Fibroblast of upper back skin (primary cell): ENCODE results near the gene MCAT.
"Not testable (repeated sequence)": the region's sequence is repeated elsewhere in the genome, so short reads cannot be mapped to it uniquely, and the experiment has no call there.

Experiments used
- DNase-seq: peaks from one replicate; pipeline ENCODE4 v3.0.0-alpha.2; 2013

The MCAT gene

GRCh38 chr22:43152357-43153071 is 9.3 kb upstream of the MCAT start:
- DNase-seq, result peak; percentile 26

- no peak for DNase-seq
These were observed 8.8 kb upstream of the MCAT start for GRCh38 chr22:43152003-43152356.

DNA sequence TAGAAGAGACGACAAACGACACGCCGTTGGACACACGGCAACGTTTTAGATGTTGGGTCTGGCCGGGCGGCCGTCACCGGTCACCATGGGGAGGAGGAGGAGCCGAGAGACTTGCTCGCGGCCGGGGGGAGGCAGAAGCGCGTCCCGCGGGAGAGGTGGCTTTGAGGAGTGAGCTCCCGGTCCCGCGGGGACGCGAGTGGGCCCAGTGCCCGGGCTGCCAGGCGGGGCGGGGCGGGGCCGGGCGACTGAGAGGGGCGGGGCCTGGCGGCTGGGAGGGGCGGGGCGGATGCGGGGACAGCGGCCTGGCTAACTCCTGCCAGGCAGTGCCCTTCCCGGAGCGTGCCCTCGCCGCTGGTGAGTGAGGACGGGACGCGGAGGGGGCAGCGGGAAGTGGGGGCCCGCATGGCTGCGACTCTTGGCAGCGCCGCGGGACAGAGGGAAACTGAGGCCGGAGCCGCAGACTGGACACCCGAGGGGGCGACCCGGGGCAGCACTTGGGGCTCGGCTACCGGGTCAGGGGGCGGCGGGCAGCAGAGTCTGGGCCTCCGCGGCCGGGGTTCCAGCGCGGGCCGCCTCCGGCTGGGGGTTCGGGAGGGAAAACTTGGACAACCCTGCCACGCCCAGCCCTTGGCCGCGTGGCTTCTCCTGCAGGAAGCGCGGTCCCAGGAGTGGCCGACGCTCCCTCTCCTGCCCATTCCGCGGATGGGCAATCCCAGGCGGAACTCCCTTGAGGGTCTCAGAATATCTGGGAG is 8.2 kb upstream of the MCAT start, which contains the start of gene TSPO:
TSS of gene TSPO (plus strand) at position 309 of the 752 bp plus-strand sequence. CDS start 7,680 bp downstream, outside the sequence.
- DNase-seq, result peak; percentile 47

DNA sequence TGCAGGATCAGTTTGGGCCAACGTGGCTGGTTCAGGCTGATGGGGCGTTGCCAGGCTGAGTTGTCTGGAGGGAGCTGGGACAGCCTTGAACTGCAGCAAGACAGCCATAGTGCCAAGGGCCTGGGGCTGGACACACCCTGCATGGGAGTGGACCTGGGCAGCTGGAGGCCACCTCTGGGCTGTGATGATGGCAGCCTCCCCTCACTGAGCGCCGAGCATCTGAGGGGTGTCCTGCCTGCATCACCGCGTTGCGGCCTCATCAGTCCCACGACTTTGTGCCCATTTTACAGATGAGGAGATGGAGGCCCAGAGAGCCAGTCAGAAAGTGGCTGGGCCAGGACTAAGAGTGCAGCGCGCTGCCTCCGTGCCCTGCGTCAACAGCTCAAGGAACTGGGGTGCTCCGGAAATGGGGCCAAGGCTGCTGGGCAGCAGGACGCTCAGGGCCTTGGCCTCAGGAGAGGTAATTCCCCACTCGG is 7.6 kb upstream of the MCAT start:
- no peak for DNase-seq

- DNase-seq, result no peak
These were observed 5.4 kb upstream of the MCAT start for GRCh38 chr22:43148581-43148980.

GRCh38 chr22:43147821-43148220 is 4.6 kb upstream of the MCAT start:
- DNase-seq, result no peak

DNA sequence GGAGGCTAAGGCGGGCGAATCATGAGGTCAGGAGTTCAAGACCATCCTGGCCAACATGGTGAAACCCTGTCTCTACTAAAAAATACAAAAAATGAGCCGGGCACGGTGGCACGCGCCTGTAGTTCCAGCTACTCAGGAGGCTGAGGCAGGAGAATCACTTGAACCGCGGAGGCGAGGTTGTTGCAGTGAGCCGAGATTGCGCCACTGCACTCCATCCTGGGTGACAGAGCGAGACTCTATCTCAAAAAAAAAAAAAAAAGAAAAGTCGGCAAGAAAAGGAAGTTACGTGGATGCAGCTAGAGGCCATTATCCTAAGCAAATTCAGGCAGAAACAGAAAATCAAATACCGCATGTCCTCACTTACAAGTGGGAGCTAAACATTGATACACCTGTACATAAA is 3.1 kb upstream of the MCAT start:
- DNase-seq, result not testable (repeated sequence)

GRCh38 chr22:43145371-43145770 is 2.2 kb upstream of the MCAT start:
- DNase-seq, result not testable (repeated sequence)

GRCh38 chr22:43144949-43145348 is 1.8 kb upstream of the MCAT start:
- no peak for DNase-seq

DNA sequence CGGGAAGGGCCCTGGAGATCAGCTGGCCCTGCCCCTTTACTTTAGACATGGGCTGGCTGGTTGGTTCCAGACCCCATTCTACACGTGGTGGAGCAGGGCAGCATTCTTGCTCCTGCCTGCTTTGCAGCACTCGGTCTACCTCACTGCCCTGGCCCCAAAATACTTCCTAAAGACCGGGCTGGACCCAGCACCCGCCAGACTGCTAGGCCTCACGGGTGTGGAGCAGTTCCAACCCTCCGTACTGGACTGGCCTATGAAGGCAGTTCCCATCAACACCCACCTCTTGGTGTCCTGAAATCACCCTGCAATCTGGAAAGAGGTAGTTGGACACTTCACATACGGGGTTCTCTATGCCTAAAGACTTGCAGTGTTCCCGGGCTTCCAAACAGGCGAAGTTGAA is 6.4 kb downstream of the MCAT start:
- no peak for DNase-seq

DNA sequence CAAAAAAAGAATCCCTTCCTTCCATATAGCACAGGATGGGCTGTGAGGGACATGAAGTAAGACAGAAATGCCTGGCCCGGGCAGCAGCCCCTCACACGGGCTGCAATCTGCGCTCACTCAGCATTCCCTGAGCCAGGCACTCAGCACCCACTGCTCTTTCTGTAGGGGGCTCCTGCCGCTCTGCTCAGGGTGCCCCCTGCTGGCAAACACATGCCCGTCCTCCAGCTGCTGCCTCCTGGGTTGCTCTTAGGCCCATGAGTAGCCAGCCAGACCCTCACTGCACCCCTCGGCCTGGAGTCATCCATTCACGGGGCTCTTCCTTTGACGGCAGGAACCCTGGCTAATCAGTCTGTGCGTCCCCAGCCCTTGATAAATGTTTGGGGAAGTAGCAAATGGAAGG is 6.9 kb downstream of the MCAT start:
- DNase-seq, result no peak

DNA sequence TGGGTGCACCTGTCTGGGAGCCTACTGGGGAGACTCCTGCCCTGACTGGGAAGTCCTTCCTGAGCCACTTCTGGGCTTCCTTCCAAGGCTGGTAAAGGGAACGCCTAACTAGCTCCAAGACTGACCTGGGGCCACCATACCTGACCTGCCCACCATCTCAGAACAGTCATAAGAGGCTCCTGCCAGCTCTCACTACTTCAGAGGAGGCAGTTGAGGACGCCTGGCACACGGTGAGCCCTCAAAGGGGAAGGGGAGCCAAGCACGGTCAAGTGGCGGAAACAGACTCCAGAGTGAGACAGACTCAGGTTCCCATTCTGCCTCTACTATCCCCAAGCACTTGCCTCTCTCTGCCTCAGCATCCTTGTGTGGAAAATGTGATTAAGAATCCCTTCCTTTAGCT is 7.6 kb downstream of the MCAT start:
- no peak for DNase-seq

DNA sequence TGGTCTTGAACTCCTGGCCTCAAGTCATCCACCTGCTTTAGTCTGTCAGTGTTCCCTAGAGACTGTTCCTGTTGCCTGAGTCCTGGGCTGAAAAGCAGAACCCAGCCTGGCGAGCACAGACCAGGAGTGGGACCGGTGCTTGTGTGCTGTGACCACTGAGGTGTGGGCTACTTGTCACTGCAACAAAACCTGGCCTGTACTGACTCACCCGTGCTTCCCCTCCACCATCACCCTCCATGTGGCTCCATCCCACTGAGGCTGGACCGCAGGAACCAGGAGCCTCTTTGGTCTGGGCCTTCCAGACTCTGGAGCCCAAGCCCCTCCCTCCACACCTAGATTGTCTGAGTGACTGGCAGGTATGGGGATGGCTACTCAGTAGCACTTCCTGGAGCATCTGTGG is 8.6 kb downstream of the MCAT start:
- DNase-seq, result no peak

- DNase-seq, result no peak
These were observed 9.8 kb downstream of the MCAT start for GRCh38 chr22:43133401-43133800.

- DNase-seq, result no peak
These were observed 11.3 kb downstream of the MCAT start for GRCh38 chr22:43131773-43132501.

DNA sequence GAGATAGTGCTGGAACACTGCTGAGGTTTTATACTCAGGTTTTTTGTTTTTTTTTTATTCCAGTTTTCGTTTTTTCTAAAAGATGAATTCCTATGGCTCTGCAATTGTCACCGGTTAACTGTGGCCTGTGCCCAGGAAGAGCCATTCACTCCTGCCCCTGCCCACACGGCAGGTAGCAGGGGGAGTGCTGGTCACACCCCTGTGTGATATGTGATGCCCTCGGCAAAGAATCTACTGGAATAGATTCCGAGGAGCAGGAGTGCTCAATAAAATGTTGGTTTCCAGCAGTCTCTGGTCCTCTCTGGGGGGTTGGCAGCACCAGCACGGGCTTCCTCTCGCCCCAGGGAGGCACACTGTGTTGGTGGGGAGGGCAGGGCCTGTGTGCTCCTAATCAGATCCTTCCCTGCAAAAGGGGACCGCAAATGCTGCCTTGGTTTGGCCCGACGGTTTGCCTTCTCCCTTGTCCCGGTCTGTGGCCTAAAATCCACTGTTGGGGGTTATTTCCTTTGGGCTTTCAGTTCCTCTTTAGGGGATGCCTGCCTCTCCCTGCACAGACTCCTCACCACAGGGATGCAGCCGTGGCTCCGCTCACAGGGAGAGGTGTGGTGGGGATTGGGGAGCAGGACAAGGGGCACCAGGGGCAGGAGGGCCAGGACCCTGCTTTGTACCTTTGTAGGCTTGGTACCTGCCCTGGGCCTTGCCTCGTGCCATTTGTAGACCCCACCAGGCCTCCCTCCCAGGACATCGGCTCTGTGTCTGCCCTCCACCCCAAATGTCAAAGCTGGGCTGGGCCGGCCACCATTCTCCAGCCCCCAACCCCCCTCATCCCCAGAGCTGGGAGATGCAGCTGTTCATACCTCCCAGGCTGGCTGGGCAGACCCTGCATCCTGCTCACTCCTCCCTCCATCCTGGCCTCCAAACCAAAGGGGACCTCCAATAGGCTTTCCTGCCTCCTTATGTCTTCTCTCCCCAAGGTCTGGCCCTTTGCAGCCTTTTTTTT is 13.5 kb downstream of the MCAT start:
- DNase-seq, result no peak

DNA sequence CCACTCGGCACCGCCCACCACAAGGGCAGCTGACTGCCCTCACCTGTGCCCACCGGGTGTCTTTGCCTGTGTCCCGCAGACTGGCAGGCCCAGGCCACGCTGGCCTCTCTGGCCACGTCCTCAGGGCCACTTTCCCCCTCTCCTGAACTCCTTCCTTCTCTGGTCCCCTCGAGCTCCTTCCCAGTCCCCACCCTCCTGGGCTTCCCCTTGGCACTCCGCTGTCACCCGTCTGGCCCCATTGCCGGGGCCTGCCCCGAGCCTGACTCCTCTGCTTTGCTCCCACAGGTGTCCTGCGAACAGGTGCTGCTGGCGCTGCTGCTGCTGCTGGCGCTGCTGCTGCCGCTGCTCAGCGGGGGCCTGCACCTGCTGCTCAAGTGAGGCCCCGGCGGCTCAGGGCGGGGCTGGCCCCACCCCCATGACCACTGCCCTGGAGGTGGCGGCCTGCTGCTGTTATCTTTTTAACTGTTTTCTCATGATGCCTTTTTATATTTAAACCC is 14.2 kb downstream of the MCAT start:
- no peak for DNase-seq

GRCh38 chr22:43128116-43128515 is 15.1 kb downstream of the MCAT start:
- no peak for DNase-seq

GRCh38 chr22:43127166-43127908 is 15.9 kb downstream of the MCAT start:
- DNase-seq, result no peak

GRCh38 chr22:43126501-43127165 is 16.6 kb downstream of the MCAT start:
- DNase-seq, result peak; percentile 75

DNA sequence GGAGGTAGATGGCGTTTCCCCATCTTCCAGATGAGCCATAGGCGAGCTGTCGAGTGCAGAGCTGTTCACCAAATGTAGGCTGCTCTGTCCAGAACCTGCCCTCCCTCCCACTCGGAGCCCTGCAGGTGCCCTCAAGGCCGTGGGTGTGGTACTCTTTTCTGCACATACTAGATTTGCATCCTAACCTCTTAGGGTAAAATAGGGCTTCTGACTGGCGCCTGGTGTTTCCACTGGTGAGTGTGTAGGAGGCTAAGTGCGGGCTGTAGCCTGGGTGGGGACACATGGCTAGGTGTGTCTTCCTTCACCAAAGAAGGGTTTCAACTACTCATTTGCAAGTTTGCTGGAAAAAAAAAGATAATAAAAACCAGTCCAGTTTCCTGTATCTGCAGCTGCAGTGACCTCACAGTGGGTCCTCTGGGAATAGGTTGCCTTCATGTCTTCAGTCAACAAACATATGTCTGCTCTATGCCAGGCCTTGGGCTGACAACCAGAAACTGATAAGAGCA is 24.2 kb downstream of the MCAT start:
- no peak for DNase-seq
